Astrocyte of the cerebellum (primary cell): ENCODE results near the gene POR.
"Not testable (repeated sequence)": the region's sequence is repeated elsewhere in the genome, so short reads cannot be mapped to it uniquely, and the experiment has no call there.

Experiments used
- DNase-seq: peaks from one replicate; pipeline ENCODE4 v3.0.0-alpha.2; 2011; ENCODE audit warnings: low read depth
- H3K4me3 ChIP-seq: 2 replicates; pipeline ENCODE4 v1.5.1; 2011; ENCODE audit warnings: mild to moderate bottlenecking, low read depth, low read length, moderate library complexity
- CTCF ChIP-seq: IDR thresholded peaks from 2 replicates; pipeline ENCODE4 v1.5.1; 2012; ENCODE audit warnings: low read length, low read depth, moderate library complexity, mild to moderate bottlenecking; ENCODE audit errors: missing control alignments
- in situ Hi-C: cut with HindIII; loops from 2 replicates; pipeline ENCODE4 v1.10.0; 2017; ENCODE audit warnings: low sequenced_read_pairs

POR gene

DNA sequence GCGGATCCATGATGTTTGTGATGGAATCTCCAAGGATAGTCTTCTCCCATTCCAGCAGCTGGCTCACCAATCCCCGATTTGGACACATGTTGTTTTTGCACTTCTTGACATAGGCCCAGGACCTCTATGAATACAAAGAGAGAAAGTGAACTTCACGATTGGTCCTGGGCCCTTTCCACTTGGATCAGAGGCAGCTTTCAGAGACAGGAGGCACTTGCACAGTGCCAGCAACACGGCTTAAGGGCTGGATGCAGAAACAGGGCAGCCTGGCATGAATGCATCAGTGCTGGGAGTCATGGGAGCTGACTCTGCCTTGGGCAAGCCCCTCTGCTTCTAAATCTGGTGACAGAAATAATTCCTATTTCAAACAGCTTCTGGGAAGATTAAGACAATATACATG, 81.5 kb downstream of the POR start:
- in situ Hi-C loops: no loop called here
- no peak overlapping the region for H3K4me3 ChIP-seq
- TF ChIP-seq CTCF: no peak
- DNase-seq: no peak

DNA sequence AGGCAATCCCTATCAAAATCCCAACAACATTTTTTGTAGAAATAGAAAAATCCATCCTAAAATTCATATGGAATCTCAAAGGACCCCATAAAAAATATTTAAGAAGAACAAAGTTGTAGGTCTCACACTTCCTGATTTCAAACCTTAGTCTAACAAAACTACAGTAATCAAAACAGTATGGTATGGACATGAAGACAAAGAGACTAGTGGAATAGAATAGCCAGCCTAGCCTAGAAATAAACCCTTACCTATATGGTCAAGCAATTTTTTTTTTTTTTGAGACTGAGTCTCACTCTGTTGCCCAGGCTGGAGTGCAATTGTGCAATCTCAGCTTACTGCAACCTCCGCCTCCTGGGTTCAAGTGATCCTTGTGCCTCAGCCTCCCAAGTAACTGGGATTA, 83.1 kb downstream of the POR start:
- TF ChIP-seq CTCF: no peak
- DNase-seq: no peak
- in situ Hi-C loops: no loop called here
- H3K4me3 ChIP-seq: no peak overlapping the region

DNA sequence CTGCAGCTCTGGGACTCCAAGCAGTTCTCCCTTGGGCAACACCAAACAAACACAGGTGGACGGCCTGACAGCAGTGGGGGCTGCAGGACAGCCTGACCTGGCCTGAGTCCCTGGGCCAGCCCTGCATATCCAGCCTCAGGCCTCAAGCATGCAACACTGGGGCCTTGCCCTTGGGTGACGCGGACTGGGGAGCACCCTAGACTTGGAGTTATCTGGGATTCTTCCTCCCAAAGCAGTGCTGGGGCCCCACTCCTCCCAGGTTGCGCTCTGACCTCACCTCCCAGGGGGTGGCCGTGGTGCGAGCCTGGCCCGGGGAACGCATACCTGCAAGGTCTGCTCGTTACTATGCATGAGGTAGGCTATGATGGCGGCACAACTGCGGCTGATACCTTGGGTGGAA, 85.6 kb downstream of the POR start:
- TF ChIP-seq CTCF: no peak
- no peak for DNase-seq
- in situ Hi-C loops: no loop called here

GRCh38 chr7:76002139-76002538, 87.2 kb downstream of the POR start:
- TF ChIP-seq CTCF: no peak
- no peak for DNase-seq
- no peak overlapping the region for H3K4me3 ChIP-seq
- in situ Hi-C loops: no loop called here

More for the DNA sequence above, 85.6 kb downstream of the POR start:
- H3K4me3 ChIP-seq: no peak overlapping the region

- DNase-seq: no peak
- TF ChIP-seq CTCF: no peak
- no peak overlapping the region for H3K4me3 ChIP-seq
- in situ Hi-C loops: no loop called here
Observed at GRCh38 chr7:76002822-76003221, 87.9 kb downstream of the POR start.

- H3K4me3 ChIP-seq: no peak overlapping the region
- no peak for TF ChIP-seq CTCF
- in situ Hi-C loops: no loop called here
- DNase-seq: no peak
Observed at GRCh38 chr7:76003351-76003750, 88.4 kb downstream of the POR start.

DNA sequence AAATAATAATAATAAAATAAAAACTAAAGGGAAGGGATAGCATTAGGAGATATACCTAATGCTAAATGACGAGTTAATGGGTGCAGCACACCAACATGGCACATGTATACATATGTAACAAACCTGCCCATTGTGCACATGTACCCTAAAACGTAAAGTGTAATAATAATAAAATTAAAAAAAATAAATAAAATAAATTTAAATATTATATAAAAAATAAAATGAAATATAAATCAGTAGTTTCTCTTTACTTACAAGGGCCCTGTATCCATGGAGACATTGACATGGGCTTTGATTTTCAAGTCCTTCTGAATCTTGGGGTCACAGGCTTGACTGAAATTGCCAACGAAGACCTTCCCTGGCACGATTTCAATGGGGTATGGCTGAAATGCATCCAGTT, 90.0 kb downstream of the POR start:
- DNase-seq, H3K4me3 ChIP-seq, in situ Hi-C loops: not testable (repeated sequence)
